ELR (cell line): ENCODE data around the gene EXOC2.
"Not testable (repeated sequence)": the region's sequence is repeated elsewhere in the genome, so short reads cannot be mapped to it uniquely, and the experiment has no call there.

ENCODE experiments used
- DNase-seq: peaks from one replicate; pipeline ENCODE4 v3.0.0-alpha.2; 2015; ENCODE audit warnings: low read depth

EXOC2 gene

GRCh38 chr6:635233-635632, 57.7 kb downstream of the EXOC2 start:
- no peak for DNase-seq

- DNase-seq: no peak
Observed at GRCh38 chr6:633611-634010, 59.3 kb downstream of the EXOC2 start.

GRCh38 chr6:628766-629165, 64.2 kb downstream of the EXOC2 start:
- DNase-seq: no peak

- DNase-seq: peak; percentile 12
Observed at GRCh38 chr6:626236-626635, 66.7 kb downstream of the EXOC2 start.

GRCh38 chr6:624979-625378, 68.0 kb downstream of the EXOC2 start:
- peak; percentile 32 for DNase-seq

GRCh38 chr6:622462-622861, 70.5 kb downstream of the EXOC2 start:
- DNase-seq: no peak

- no peak for DNase-seq
Observed at GRCh38 chr6:621931-622330, 71.0 kb downstream of the EXOC2 start.

GRCh38 chr6:620950-621349, 72.0 kb downstream of the EXOC2 start:
- DNase-seq: no peak

GRCh38 chr6:620166-620565, 72.8 kb downstream of the EXOC2 start:
- DNase-seq: no peak

GRCh38 chr6:617456-618100, 75.4 kb downstream of the EXOC2 start:
- no peak for DNase-seq

GRCh38 chr6:613981-614380, 79.0 kb downstream of the EXOC2 start:
- no peak for DNase-seq

- DNase-seq: no peak
Observed at GRCh38 chr6:611928-612327, 81.0 kb downstream of the EXOC2 start.

GRCh38 chr6:610882-611281, 82.1 kb downstream of the EXOC2 start:
- no peak for DNase-seq

- DNase-seq: no peak
Observed at GRCh38 chr6:609905-610304, 83.0 kb downstream of the EXOC2 start.

- DNase-seq: no peak
Observed at GRCh38 chr6:606829-607379, 86.0 kb downstream of the EXOC2 start.

- not testable (repeated sequence) for DNase-seq
Observed at GRCh38 chr6:605895-606294, 87.0 kb downstream of the EXOC2 start.

GRCh38 chr6:604579-604978, 88.4 kb downstream of the EXOC2 start:
- no peak for DNase-seq

- no peak for DNase-seq
Observed at GRCh38 chr6:603265-603664, 89.7 kb downstream of the EXOC2 start.

GRCh38 chr6:599576-600448, 93.1 kb downstream of the EXOC2 start:
- no peak for DNase-seq

GRCh38 chr6:593907-594212, 99.1 kb downstream of the EXOC2 start:
- DNase-seq: no peak

GRCh38 chr6:593139-593906, 99.6 kb downstream of the EXOC2 start:
- DNase-seq: peak; percentile 74

- no peak for DNase-seq
Observed at GRCh38 chr6:589090-589489, 103.8 kb downstream of the EXOC2 start.

GRCh38 chr6:586553-586952, 106.4 kb downstream of the EXOC2 start:
- no peak for DNase-seq
